Fibroblast of pulmonary artery (primary cell): ENCODE results near the gene GID8.
A peak's percentile ranks its signal among the peaks of the same experiment; 100 is the strongest.

Experiments used
- DNase-seq: peaks from one replicate; pipeline ENCODE4 v3.0.0-alpha.2; 2010; ENCODE audit warnings: low read depth
- H3K4me3 ChIP-seq: replicated peaks from 2 replicates; pipeline ENCODE4 v1.5.1; 2011; ENCODE audit warnings: low read depth, mild to moderate bottlenecking, control low read depth, low read length, moderate library complexity
- CTCF ChIP-seq: IDR thresholded peaks from 2 replicates; pipeline ENCODE4 v1.5.1; 2011; ENCODE audit warnings: mild to moderate bottlenecking, control low read depth, low read length, inconsistent platforms; ENCODE audit errors: missing control alignments

Gene GID8

GRCh38 chr20:62952968-62953838 is 15.3 kb downstream of the GID8 start:
- H3K4me3 ChIP-seq = peak overlapping the region; percentile 27
- no peak for DNase-seq
- no peak for TF ChIP-seq CTCF

GRCh38 chr20:62953839-62954703 is 16.1 kb downstream of the GID8 start:
- H3K4me3 ChIP-seq = peak overlapping the region; percentile 27
- TF ChIP-seq CTCF = no peak
- peak; percentile 71 for DNase-seq

- no peak overlapping the region for H3K4me3 ChIP-seq
- DNase-seq = no peak
- no peak for TF ChIP-seq CTCF
Observed at GRCh38 chr20:62955519-62956386, 17.8 kb downstream of the GID8 start.

GRCh38 chr20:62956387-62957135 is 18.6 kb downstream of the GID8 start:
- TF ChIP-seq CTCF = no peak
- no peak overlapping the region for H3K4me3 ChIP-seq
- DNase-seq = no peak

- TF ChIP-seq CTCF = no peak
- no peak overlapping the region for H3K4me3 ChIP-seq
- DNase-seq = no peak
Observed at GRCh38 chr20:62957136-62958117, 19.5 kb downstream of the GID8 start.
